BLaER1 (cell line): ENCODE data around the gene IPO11.

Source experiments
- H3K27ac ChIP-seq: shearing (Covaris generic); formaldehyde crosslinking; 2 replicates; pipeline ENCODE4 v1.8.1; 2022
- H3K27me3 ChIP-seq: shearing (Covaris generic); formaldehyde crosslinking; 2 replicates; pipeline ENCODE4 v1.8.1; 2022
- H3K36me3 ChIP-seq: shearing (Covaris generic); formaldehyde crosslinking; 2 replicates; pipeline ENCODE4 v1.8.1; 2022
- H3K4me1 ChIP-seq: shearing (Covaris generic); formaldehyde crosslinking; 2 replicates; pipeline ENCODE4 v1.8.1; 2022
- H3K4me2 ChIP-seq: shearing (Covaris generic); formaldehyde crosslinking; 2 replicates; pipeline ENCODE4 v1.8.1; 2022
- H3K4me3 ChIP-seq: shearing (Covaris generic); formaldehyde crosslinking; 2 replicates; pipeline ENCODE4 v1.8.1; 2022
- H3K9ac ChIP-seq: shearing (Covaris generic); formaldehyde crosslinking; 2 replicates; pipeline ENCODE4 v1.8.1; 2022
- H3K9me3 ChIP-seq: shearing (Covaris generic); formaldehyde crosslinking; 2 replicates; pipeline ENCODE4 v1.8.1; 2022
- H4K20me1 ChIP-seq: shearing (Covaris generic); formaldehyde crosslinking; 2 replicates; pipeline ENCODE4 v1.8.1; 2022
- Cebpa-rat ChIP-seq: shearing (Covaris generic); IDR thresholded peaks from 2 replicates; pipeline ENCODE4 v1.8.1; 2022

The IPO11 gene

GRCh38 chr5:62536232-62536631, 123.7 kb downstream of the IPO11 start:
- H3K9me3 ChIP-seq: no peaks in the 10 kb centered on the region
- no peaks in the 10 kb centered on the region for H3K4me1 ChIP-seq
- H3K4me3 ChIP-seq: no peak overlapping the region
- H3K36me3 ChIP-seq: peaks cover 45% of the 10 kb centered on the region
- H3K27ac ChIP-seq: no peak overlapping the region
- no peaks in the 10 kb centered on the region for H4K20me1 ChIP-seq
- H3K27me3 ChIP-seq: no peaks in the 10 kb centered on the region
- H3K9ac ChIP-seq: no peak overlapping the region
- no peak overlapping the region for H3K4me2 ChIP-seq
- TF ChIP-seq Cebpa-rat: no peak

GRCh38 chr5:62536783-62537182, 124.2 kb downstream of the IPO11 start:
- Histone ChIP-seq H3K27ac (no peak overlapping the region), H3K36me3 (peaks cover 43% of the 10 kb centered on the region), H3K9me3 (no peaks in the 10 kb centered on the region), H3K4me2 (no peak overlapping the region), H3K4me3 (no peak overlapping the region), H3K4me1 (no peaks in the 10 kb centered on the region), H3K9ac (no peak overlapping the region), H4K20me1 (no peaks in the 10 kb centered on the region), H3K27me3 (no peaks in the 10 kb centered on the region)
- TF ChIP-seq Cebpa-rat: no peak

- Histone ChIP-seq H3K9me3 (no peaks in the 10 kb centered on the region), H3K4me3 (no peak overlapping the region), H3K4me1 (no peaks in the 10 kb centered on the region), H3K9ac (no peak overlapping the region), H3K27me3 (no peaks in the 10 kb centered on the region), H4K20me1 (no peaks in the 10 kb centered on the region), H3K4me2 (no peak overlapping the region), H3K27ac (no peak overlapping the region), H3K36me3 (peaks cover 39% of the 10 kb centered on the region)
- no peak for TF ChIP-seq Cebpa-rat
These were observed 125.7 kb downstream of the IPO11 start for GRCh38 chr5:62538017-62538942.

- Histone ChIP-seq H3K4me1 (no peaks in the 10 kb centered on the region), H4K20me1 (no peaks in the 10 kb centered on the region), H3K36me3 (peaks cover 45% of the 10 kb centered on the region), H3K9me3 (peaks cover 4% of the 10 kb centered on the region; the same call in 1 of the 2 replicates), H3K27ac (no peak overlapping the region), H3K4me3 (no peak overlapping the region), H3K9ac (no peak overlapping the region), H3K27me3 (no peaks in the 10 kb centered on the region), H3K4me2 (no peak overlapping the region)
- no peak for TF ChIP-seq Cebpa-rat
These were observed 130.2 kb downstream of the IPO11 start for GRCh38 chr5:62542720-62543119.

DNA sequence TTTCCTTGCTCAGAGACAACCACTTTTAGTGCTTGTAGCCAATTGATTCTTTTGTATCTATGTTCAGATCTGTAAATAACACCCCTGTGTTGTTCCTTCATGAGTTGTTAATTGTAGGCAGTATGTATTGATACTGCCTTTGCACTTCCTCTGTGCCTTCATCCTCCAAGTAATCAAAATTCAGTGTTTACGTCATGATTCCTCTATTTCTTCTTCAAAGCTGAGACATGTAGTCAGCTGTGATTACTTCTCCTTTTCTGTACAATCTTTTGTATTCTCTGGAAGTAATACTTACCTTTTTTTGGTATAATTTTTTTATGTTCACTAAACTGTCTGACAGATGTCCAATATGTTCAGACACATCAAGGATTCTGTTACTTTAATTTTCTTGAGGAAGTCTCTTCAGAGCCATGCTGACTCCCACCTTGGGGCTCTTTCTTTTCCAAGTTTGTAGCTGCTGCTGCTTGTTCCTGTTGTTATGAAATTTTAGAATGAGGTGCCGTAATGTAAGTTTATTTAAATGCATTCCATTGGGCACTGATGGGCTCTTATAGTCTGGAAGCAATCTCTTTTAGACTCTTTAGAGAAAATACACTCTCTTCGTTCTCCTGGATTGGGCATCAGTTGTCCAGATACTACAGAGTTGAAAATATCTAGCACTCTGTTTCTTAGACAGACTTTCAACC, 135.5 kb downstream of the IPO11 start:
- Histone ChIP-seq H3K27me3 (no peaks in the 10 kb centered on the region), H3K4me2 (no peak overlapping the region), H3K4me3 (no peak overlapping the region), H3K9ac (no peak overlapping the region), H3K36me3 (peaks cover 15% of the 10 kb centered on the region; the same call in 1 of the 2 replicates), H3K27ac (no peak overlapping the region), H3K4me1 (no peaks in the 10 kb centered on the region), H3K9me3 (peaks cover 4% of the 10 kb centered on the region; the same call in 1 of the 2 replicates), H4K20me1 (no peaks in the 10 kb centered on the region)
- TF ChIP-seq Cebpa-rat: no peak

DNA sequence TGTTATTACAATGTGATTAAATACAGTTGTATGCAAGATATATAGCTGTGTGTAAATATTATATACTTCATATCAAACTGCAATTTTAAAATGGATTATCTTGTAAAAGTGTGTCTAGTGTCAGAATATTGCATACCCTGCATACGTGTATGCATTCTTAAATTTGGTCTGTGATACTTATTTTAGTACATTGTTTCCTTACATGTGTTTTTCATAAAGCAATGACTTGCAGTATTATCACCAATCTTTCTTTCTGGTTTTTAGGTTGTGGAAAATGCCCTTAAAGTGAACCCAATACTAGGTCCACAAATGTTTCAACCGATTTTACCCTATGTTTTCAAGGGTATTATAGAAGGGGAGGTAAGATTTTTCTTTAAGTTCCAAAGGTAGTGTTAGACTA, 137.5 kb downstream of the IPO11 start:
- Histone ChIP-seq H3K9me3 (no peaks in the 10 kb centered on the region), H4K20me1 (no peaks in the 10 kb centered on the region), H3K27ac (no peak overlapping the region), H3K4me2 (no peak overlapping the region), H3K9ac (no peak overlapping the region), H3K36me3 (peaks cover 17% of the 10 kb centered on the region), H3K4me3 (no peak overlapping the region), H3K4me1 (no peaks in the 10 kb centered on the region), H3K27me3 (no peaks in the 10 kb centered on the region)
- TF ChIP-seq Cebpa-rat: no peak

DNA sequence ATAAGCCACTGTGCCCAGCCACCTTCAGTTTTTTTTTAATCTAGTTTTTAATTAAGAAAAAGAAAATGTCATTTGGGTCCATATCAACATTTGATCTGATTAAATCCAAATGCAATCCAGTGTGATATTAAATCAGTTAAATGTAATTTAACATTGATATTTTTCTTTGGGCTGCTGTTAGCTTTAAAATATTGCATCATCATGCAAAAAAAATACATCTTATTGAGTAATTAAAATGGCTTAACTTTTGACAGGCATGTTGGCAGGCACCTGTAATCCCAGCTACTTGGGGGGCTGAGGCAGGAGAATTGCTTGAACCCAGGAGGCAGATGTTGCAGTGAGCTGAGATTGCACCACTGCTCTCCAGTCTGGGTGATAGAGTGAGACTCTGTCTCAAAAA, 143.4 kb downstream of the IPO11 start:
- H3K4me1 ChIP-seq: no peaks in the 10 kb centered on the region
- peaks cover 57% of the 10 kb centered on the region for H3K36me3 ChIP-seq
- H4K20me1 ChIP-seq: no peaks in the 10 kb centered on the region
- H3K9ac ChIP-seq: no peak overlapping the region
- TF ChIP-seq Cebpa-rat: no peak
- no peaks in the 10 kb centered on the region for H3K27me3 ChIP-seq
- no peak overlapping the region for H3K4me2 ChIP-seq
- no peaks in the 10 kb centered on the region for H3K9me3 ChIP-seq
- H3K27ac ChIP-seq: no peak overlapping the region
- no peak overlapping the region for H3K4me3 ChIP-seq

GRCh38 chr5:62558941-62559340, 146.4 kb downstream of the IPO11 start:
- Histone ChIP-seq H3K9me3 (no peaks in the 10 kb centered on the region), H3K36me3 (peaks cover 65% of the 10 kb centered on the region), H4K20me1 (no peaks in the 10 kb centered on the region), H3K27ac (no peak overlapping the region), H3K9ac (no peak overlapping the region), H3K27me3 (no peaks in the 10 kb centered on the region), H3K4me2 (no peak overlapping the region), H3K4me3 (no peak overlapping the region), H3K4me1 (no peaks in the 10 kb centered on the region)
- no peak for TF ChIP-seq Cebpa-rat

GRCh38 chr5:62560786-62561185, 148.2 kb downstream of the IPO11 start:
- H3K9ac ChIP-seq: no peak overlapping the region
- no peaks in the 10 kb centered on the region for H3K27me3 ChIP-seq
- no peak for TF ChIP-seq Cebpa-rat
- H3K9me3 ChIP-seq: peaks cover 4% of the 10 kb centered on the region; the same call in 1 of the 2 replicates
- H3K36me3 ChIP-seq: peaks cover 66% of the 10 kb centered on the region
- H4K20me1 ChIP-seq: no peaks in the 10 kb centered on the region
- no peak overlapping the region for H3K4me3 ChIP-seq
- no peak overlapping the region for H3K27ac ChIP-seq
- H3K4me2 ChIP-seq: no peak overlapping the region
- H3K4me1 ChIP-seq: no peaks in the 10 kb centered on the region

- Histone ChIP-seq H3K9ac (no peak overlapping the region), H3K27ac (no peak overlapping the region), H3K4me1 (no peaks in the 10 kb centered on the region), H3K4me2 (no peak overlapping the region), H3K36me3 (peaks cover 69% of the 10 kb centered on the region), H3K9me3 (peaks cover 15% of the 10 kb centered on the region), H4K20me1 (no peaks in the 10 kb centered on the region), H3K4me3 (no peak overlapping the region), H3K27me3 (no peaks in the 10 kb centered on the region)
- no peak for TF ChIP-seq Cebpa-rat
These were observed 149.3 kb downstream of the IPO11 start for GRCh38 chr5:62561896-62562295.
